ENCODE data around the gene CLEC6A.

CLEC6A gene

GRCh38 chr12:8508223-8508622 lies 52.5 kb downstream of the CLEC6A start:
- DNase-seq = no peak
- Histone ChIP-seq H3K9ac (ENCODE audit: low read depth, low read length) (no peak overlapping the region), H2AFZ (ENCODE audit: low read depth, low read length) (no peak overlapping the region), H3K27me3 (ENCODE audit: insufficient read depth, low read length, poor library complexity) (peaks cover 13% of the 10 kb centered on the region), H3K4me1 (ENCODE audit: insufficient read depth, low read length) (no peaks in the 10 kb centered on the region), H3K79me2 (ENCODE audit: insufficient read depth, low read length) (no peaks in the 10 kb centered on the region), H4K20me1 (ENCODE audit: insufficient read depth, low read length) (no peaks in the 10 kb centered on the region), H3K9me3 (ENCODE audit: insufficient read depth, low read length, severe bottlenecking) (no peaks in the 10 kb centered on the region), H3K27ac (ENCODE audit: low read length) (no peak overlapping the region), H3K36me3 (ENCODE audit: insufficient read depth, low read length) (no peaks in the 10 kb centered on the region), H3K4me2 (ENCODE audit: insufficient read depth, low read length) (no peak overlapping the region), H3K4me3 (ENCODE audit: low read depth in 1 of 2, low read length in 2 of 2) (no peak overlapping the region)
- TF ChIP-seq EZH2 (IDR thresholded peaks at IDR 0.05; ENCODE audit: borderline replicate concordance, low read depth, low read length, severe bottlenecking) = no peak
- TF ChIP-seq, protein P1, sequence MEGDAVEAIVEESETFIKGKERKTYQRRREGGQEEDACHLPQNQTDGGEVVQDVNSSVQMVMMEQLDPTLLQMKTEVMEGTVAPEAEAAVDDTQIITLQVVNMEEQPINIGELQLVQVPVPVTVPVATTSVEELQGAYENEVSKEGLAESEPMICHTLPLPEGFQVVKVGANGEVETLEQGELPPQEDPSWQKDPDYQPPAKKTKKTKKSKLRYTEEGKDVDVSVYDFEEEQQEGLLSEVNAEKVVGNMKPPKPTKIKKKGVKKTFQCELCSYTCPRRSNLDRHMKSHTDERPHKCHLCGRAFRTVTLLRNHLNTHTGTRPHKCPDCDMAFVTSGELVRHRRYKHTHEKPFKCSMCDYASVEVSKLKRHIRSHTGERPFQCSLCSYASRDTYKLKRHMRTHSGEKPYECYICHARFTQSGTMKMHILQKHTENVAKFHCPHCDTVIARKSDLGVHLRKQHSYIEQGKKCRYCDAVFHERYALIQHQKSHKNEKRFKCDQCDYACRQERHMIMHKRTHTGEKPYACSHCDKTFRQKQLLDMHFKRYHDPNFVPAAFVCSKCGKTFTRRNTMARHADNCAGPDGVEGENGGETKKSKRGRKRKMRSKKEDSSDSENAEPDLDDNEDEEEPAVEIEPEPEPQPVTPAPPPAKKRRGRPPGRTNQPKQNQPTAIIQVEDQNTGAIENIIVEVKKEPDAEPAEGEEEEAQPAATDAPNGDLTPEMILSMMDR (IDR thresholded peaks at IDR 0.05; ENCODE audit: borderline replicate concordance, extremely low read depth, low read length, poor library complexity, severe bottlenecking) = no peak
- no peak for ATAC-seq (ENCODE audit: insufficient read depth, low read depth)

DNA sequence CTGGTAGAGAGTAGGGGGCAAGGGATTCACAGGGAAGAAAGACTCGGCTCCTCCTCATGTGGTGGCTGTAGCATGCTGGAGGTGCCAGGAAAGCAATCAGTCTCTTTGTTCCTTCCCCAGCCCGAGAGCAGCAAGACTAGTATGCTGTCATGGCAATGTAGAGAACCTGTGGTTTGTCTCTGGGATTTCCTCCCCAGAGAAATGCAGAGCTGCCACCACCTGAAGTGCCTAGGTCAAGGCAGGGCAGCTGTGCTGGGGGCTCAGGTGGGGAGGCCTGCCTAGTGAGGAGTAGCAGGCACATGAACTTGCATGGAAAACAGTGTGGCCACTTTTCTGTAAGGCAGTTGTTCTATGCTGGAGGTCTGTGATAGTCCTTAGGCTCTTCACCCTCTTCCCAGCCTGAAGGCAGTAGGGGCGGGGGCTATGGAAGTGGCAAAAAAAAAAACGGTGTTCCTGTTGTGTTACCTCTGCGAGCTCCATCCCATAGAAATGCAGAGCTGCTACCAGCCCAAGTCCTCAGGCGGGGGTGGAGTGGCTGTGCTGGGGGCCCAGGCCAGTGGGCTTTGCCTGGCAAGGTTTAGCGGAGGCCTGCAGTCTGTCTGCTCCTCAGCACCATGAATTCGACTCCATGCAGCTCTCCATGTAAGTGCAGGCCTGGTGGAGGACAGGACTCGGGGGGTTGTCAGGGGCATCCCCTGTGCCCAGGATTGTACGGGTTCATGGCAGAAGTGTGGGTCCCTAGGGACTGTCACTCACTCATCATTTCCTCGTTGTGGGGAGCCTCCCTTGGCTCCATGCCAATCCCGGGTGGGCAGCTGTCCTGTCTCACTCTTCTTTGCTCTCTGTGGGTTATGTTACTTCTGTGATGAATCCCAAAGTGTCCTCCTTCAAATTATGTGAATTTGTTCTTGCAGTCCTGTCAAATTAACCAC lies 53.4 kb downstream of the CLEC6A start:
- DNase-seq = no peak
- Histone ChIP-seq H3K9me3 (ENCODE audit: insufficient read depth, low read length, severe bottlenecking) (no peaks in the 10 kb centered on the region), H3K79me2 (ENCODE audit: insufficient read depth, low read length) (no peaks in the 10 kb centered on the region), H3K9ac (ENCODE audit: low read depth, low read length) (no peak overlapping the region), H3K27ac (ENCODE audit: low read length) (no peak overlapping the region), H3K4me2 (ENCODE audit: insufficient read depth, low read length) (no peak overlapping the region), H2AFZ (ENCODE audit: low read depth, low read length) (no peak overlapping the region), H3K4me3 (ENCODE audit: low read depth in 1 of 2, low read length in 2 of 2) (no peak overlapping the region), H3K27me3 (ENCODE audit: insufficient read depth, low read length, poor library complexity) (peaks cover 16% of the 10 kb centered on the region), H4K20me1 (ENCODE audit: insufficient read depth, low read length) (no peaks in the 10 kb centered on the region), H3K4me1 (ENCODE audit: insufficient read depth, low read length) (no peaks in the 10 kb centered on the region), H3K36me3 (ENCODE audit: insufficient read depth, low read length) (no peaks in the 10 kb centered on the region)
- ATAC-seq (ENCODE audit: insufficient read depth, low read depth) = no peak
- TF ChIP-seq, protein P1 (IDR thresholded peaks at IDR 0.05; ENCODE audit: borderline replicate concordance, extremely low read depth, low read length, poor library complexity, severe bottlenecking) = no peak
- TF ChIP-seq EZH2 (IDR thresholded peaks at IDR 0.05; ENCODE audit: borderline replicate concordance, low read depth, low read length, severe bottlenecking) = no peak

- no peak within 1 kb of the TSS for H3K4me3 ChIP-seq (ENCODE audit: low read depth in 1 of 2, low read length in 2 of 2)
- DNase-seq = no peak
- no peak within 1 kb of the TSS for H2AFZ ChIP-seq (ENCODE audit: low read depth, low read length)
- peaks cover 16% of the 10 kb centered on the region for H3K27me3 ChIP-seq (ENCODE audit: insufficient read depth, low read length, poor library complexity)
- no peaks in the 10 kb centered on the region for H3K4me1 ChIP-seq (ENCODE audit: insufficient read depth, low read length)
- H3K27ac ChIP-seq (ENCODE audit: low read length) = no peak within 1 kb of the TSS
- no peak within 1 kb of the TSS for H3K4me2 ChIP-seq (ENCODE audit: insufficient read depth, low read length)
- TF ChIP-seq EZH2 (IDR thresholded peaks at IDR 0.05; ENCODE audit: borderline replicate concordance, low read depth, low read length, severe bottlenecking) = no peak
- TF ChIP-seq, protein P1 (IDR thresholded peaks at IDR 0.05; ENCODE audit: borderline replicate concordance, extremely low read depth, low read length, poor library complexity, severe bottlenecking) = no peak
- no peaks in the 10 kb centered on the region for H3K79me2 ChIP-seq (ENCODE audit: insufficient read depth, low read length)
- ATAC-seq (ENCODE audit: insufficient read depth, low read depth) = no peak
- H4K20me1 ChIP-seq (ENCODE audit: insufficient read depth, low read length) = no peaks in the 10 kb centered on the region
- no peaks in the 10 kb centered on the region for H3K36me3 ChIP-seq (ENCODE audit: insufficient read depth, low read length)
- no peaks in the 10 kb centered on the region for H3K9me3 ChIP-seq (ENCODE audit: insufficient read depth, low read length, severe bottlenecking)
- no peak within 1 kb of the TSS for H3K9ac ChIP-seq (ENCODE audit: low read depth, low read length)
Measured at GRCh38 chr12:8513256-8513655, 57.5 kb downstream of the CLEC6A start, which contains the start of gene CLEC4D. Gene CLEC4D (plus strand): TSS chr12:8513503. CDS start chr12:8513733, 230 bp downstream.

All from DND-41 (cell line).